PC-9 (cell line): ENCODE measurements around the gene ZNF736.

Source experiments
- EZH2 ChIP-seq: fragments of 200-600 bp; sonication (generic); IDR thresholded peaks from 2 replicates; pipeline ENCODE4 v1.8.0; 2017; ENCODE audit warnings: antibody characterized with exemption, low read depth
- TF ChIP-seq, protein P1 (sequence below): fragments of 200-600 bp; sonication (generic); conservative IDR thresholded peaks from 2 replicates; pipeline ENCODE4 v1.6.1; 2017; ENCODE audit warnings: mixed run types, antibody characterized with exemption, mild to moderate bottlenecking, moderate library complexity

DNA sequence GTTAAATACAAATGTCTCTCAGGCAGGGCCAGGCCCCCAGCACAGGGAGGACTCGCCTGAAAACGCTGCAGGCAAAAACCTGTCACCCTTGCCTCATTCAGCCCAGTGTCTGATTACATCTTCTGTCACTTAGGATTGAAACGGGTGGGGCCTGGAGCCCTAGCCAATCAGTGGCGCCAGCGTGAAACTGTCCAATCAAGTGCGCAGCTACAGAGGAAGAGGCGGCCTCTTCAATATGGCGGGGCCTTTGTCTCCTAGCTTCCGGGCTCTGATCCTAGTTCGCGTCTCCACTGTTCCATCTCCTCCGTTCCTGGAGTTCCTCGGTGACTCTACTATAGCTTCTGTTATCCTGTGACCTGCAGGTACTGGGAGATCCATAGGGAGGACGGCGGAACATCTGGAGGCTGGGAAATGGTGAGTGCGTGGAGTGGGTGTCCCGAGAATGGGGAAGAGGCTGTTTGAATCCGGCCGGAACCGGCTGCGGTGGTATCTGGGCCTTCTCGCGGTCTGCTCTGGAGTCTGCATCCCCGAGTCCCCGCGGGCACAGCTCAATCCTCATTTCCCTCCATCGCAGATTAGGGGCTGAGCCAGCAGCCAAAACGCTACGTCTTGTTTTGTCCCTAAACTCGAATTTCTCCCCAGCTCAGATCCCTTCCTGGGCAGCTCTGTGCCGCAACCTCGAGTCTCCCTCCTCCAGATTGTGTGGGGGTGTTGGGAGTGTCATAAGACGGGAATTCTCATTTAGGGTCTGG lies at the start of gene ZNF736:
- TF ChIP-seq, protein P1, sequence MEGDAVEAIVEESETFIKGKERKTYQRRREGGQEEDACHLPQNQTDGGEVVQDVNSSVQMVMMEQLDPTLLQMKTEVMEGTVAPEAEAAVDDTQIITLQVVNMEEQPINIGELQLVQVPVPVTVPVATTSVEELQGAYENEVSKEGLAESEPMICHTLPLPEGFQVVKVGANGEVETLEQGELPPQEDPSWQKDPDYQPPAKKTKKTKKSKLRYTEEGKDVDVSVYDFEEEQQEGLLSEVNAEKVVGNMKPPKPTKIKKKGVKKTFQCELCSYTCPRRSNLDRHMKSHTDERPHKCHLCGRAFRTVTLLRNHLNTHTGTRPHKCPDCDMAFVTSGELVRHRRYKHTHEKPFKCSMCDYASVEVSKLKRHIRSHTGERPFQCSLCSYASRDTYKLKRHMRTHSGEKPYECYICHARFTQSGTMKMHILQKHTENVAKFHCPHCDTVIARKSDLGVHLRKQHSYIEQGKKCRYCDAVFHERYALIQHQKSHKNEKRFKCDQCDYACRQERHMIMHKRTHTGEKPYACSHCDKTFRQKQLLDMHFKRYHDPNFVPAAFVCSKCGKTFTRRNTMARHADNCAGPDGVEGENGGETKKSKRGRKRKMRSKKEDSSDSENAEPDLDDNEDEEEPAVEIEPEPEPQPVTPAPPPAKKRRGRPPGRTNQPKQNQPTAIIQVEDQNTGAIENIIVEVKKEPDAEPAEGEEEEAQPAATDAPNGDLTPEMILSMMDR = no peak
- no peak for TF ChIP-seq EZH2
